ENCODE data around the gene TRRAP. TPM values are rescaled to one million over a fixed set of nuclear protein-coding genes. Genes with fewer than 3 reads are reported as not detected.

TRRAP gene
- total RNA-seq, 1 experiment from 2014 or later, result 55.8 TPM

DNA sequence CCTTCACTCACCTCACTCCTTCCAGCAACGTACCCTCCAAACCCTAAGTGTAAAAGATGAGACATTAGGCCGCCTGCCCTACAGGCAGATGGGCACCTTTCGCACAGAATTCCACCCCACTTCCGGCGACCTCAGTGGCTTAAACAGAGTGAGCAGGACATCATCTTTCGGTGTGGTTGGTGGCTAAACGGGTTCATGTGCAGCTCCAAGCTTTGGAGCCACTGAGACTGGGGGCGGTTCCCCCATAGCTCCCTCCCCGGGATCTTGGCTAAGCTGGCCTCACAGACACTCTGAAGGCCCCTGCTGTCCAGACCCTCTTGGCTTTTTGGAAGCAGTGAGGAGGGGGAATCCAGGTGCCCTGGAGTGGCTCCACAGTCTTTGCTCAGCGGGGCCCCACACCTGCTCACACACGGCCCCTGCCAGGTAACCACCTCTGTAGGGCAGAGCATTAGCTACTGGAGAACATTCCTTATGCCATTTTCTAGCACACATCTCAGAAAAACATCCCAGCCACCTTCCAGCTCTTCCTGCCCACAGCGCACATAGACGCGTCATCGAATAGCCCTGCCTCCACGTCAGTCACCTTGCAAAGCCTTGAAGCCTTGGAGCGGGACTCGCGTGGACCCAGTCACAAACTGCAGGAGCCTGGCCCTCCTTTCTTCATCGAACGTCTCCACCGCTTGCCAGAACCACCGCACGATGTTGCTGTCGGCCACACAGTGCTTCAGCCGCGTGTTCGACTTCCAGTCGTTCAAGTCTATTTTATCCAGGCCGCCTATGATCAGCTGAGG, 156.8 kb downstream of the TRRAP start:
- no TSS peak for BruUV-seq (replicated peaks)
- POLR2A ChIA-PET (ENCODE audit: unreplicated experiment), result no interaction called here

DNA sequence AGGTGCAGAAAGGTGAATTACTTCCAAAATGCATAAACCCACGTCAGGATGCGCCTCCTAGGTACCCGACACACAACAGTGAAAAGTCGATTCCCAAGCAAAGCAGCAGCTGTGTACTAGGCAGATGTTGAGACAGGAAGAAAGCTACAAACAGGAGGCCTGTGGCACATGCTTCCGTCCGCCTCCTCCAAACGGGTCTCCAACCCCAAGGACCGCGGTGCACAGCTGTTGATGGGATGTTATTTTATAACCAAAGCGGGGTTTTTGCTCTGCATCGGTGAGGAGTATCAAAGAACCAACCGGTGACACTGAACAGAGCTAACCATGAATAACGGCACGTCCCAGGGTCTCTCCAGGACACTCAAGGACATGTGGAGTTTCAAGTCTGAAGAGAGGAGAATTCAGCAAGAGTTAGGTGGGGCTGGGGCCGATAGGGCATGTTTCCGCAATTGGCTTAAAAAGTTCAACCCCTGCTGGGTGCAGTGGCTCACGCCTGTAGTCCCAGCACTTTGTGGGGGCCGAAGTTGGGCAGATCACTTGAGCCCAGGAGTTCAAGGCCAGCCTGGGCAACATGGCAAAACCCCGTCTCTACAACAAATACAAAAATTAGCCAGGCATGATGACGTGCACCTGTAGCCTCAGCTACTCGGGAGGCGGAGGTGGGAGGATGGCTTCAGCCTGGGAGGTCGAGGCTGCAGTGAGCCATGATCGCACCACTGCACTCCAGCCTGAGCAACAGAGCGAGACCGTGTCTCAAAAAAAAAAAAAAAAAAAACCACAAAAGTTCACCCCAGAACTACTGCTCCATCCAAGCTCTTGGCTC, 157.6 kb downstream of the TRRAP start:
- H3K79me2 ChIP-seq (ENCODE audit: low read depth), result no peaks in the 10 kb centered on the region
- H3K4me3 ChIP-seq, result no peak overlapping the region
- no peak for DNase-seq
- TF ChIP-seq, protein P1, sequence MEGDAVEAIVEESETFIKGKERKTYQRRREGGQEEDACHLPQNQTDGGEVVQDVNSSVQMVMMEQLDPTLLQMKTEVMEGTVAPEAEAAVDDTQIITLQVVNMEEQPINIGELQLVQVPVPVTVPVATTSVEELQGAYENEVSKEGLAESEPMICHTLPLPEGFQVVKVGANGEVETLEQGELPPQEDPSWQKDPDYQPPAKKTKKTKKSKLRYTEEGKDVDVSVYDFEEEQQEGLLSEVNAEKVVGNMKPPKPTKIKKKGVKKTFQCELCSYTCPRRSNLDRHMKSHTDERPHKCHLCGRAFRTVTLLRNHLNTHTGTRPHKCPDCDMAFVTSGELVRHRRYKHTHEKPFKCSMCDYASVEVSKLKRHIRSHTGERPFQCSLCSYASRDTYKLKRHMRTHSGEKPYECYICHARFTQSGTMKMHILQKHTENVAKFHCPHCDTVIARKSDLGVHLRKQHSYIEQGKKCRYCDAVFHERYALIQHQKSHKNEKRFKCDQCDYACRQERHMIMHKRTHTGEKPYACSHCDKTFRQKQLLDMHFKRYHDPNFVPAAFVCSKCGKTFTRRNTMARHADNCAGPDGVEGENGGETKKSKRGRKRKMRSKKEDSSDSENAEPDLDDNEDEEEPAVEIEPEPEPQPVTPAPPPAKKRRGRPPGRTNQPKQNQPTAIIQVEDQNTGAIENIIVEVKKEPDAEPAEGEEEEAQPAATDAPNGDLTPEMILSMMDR (conservative IDR thresholded peaks at IDR 0.05), result no peak
- no peak for TF ChIP-seq EZH2 (IDR thresholded peaks at IDR 0.05; ENCODE audit: low read depth)
- no peak overlapping the region for H3K27ac ChIP-seq
- intact Hi-C loops (cut with micrococcal nuclease; ENCODE audit: unreplicated experiment), result no loop called here
- H3K4me2 ChIP-seq, result no peak overlapping the region
- POLR2A ChIA-PET (ENCODE audit: unreplicated experiment), result no interaction called here
- H3K9me2 ChIP-seq (ENCODE audit: insufficient read depth), result no peaks in the 10 kb centered on the region
- CTCF ChIA-PET, result interaction anchor here (0.6 to 0.7 kb wide), 2 partner anchors 263 to 367 kb away, joined by 5 to 11 read pairs; no protein-coding TSS in a partner anchor
- peaks cover 72% of the 10 kb centered on the region for H3K36me3 ChIP-seq (ENCODE audit: low read depth)
- no peaks in the 10 kb centered on the region for H3K9me3 ChIP-seq (ENCODE audit: insufficient read depth, low read depth)
- H3K27me3 ChIP-seq (ENCODE audit: insufficient read depth, low read depth), result no peaks in the 10 kb centered on the region
- H4K20me1 ChIP-seq (ENCODE audit: insufficient read depth), result peaks cover 15% of the 10 kb centered on the region
- no peaks in the 10 kb centered on the region for H3K4me1 ChIP-seq (replicated peaks; ENCODE audit: insufficient read depth)
- BruUV-seq (replicated peaks), result no TSS peak
- H3F3A ChIP-seq (ENCODE audit: insufficient read depth, low read depth), result peaks cover 39% of the 10 kb centered on the region; the same call in 1 of the 2 replicates
- no peak overlapping the region for H2AFZ ChIP-seq

More for the DNA sequence above, 156.8 kb downstream of the TRRAP start:
- Histone ChIP-seq H3K4me3 (no peak overlapping the region), H2AFZ (no peak overlapping the region), H3K4me1 (replicated peaks; ENCODE audit: insufficient read depth) (no peaks in the 10 kb centered on the region), H3K36me3 (ENCODE audit: low read depth) (peaks cover 70% of the 10 kb centered on the region), H3K27me3 (ENCODE audit: insufficient read depth, low read depth) (no peaks in the 10 kb centered on the region), H3K79me2 (ENCODE audit: low read depth) (no peaks in the 10 kb centered on the region), H4K20me1 (ENCODE audit: insufficient read depth) (peaks cover 11% of the 10 kb centered on the region), H3K9me3 (ENCODE audit: insufficient read depth, low read depth) (no peaks in the 10 kb centered on the region), H3F3A (ENCODE audit: insufficient read depth, low read depth) (peaks cover 36% of the 10 kb centered on the region; the same call in 1 of the 2 replicates), H3K9me2 (ENCODE audit: insufficient read depth) (no peaks in the 10 kb centered on the region), H3K27ac (no peak overlapping the region), H3K4me2 (no peak overlapping the region)
- CTCF ChIA-PET, result no interaction called here
- intact Hi-C loops (cut with micrococcal nuclease; ENCODE audit: unreplicated experiment), result no loop called here
- no peak for TF ChIP-seq EZH2 (IDR thresholded peaks at IDR 0.05; ENCODE audit: low read depth)
- TF ChIP-seq, protein P1 (conservative IDR thresholded peaks at IDR 0.05), result no peak
- no peak for DNase-seq

DNA sequence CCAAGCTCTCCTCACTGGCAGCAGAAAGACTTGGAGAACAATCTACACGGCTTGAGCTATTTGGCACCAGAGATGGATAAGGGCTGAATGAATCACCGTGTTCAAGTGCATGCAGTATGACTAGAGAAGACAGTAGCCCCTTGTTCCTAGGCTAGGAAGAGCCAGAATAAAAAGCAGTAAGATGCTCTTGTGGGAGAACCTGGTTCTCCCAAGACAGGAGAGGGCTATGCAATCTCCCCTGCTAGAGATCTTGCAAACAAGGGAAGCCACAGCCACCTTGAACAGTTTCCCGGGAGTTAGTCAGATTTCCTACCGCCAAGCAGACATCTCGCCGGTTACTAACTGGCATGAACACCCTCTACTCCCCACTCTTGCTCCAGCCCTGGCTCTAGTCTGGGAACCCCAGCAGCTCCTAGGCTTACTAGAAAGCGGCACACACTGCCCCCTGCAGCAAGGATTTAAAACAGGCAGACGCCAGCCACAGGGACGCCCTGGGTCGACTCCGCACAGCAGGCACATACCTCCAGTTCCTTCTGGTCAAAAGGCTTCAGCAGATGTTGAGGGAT, 158.3 kb downstream of the TRRAP start:
- no peak overlapping the region for H3K27ac ChIP-seq
- H3K4me1 ChIP-seq (replicated peaks; ENCODE audit: insufficient read depth), result no peaks in the 10 kb centered on the region
- H3K27me3 ChIP-seq (ENCODE audit: insufficient read depth, low read depth), result no peaks in the 10 kb centered on the region
- no TSS peak for BruUV-seq (replicated peaks)
- H3K36me3 ChIP-seq (ENCODE audit: low read depth), result peaks cover 72% of the 10 kb centered on the region
- no peaks in the 10 kb centered on the region for H3K79me2 ChIP-seq (ENCODE audit: low read depth)
- H3K9me3 ChIP-seq (ENCODE audit: insufficient read depth, low read depth), result no peaks in the 10 kb centered on the region
- CTCF ChIA-PET, result interaction anchor here (0.6 to 0.7 kb wide), 2 partner anchors 262 to 366 kb away, joined by 5 to 11 read pairs; no protein-coding TSS in a partner anchor
- DNase-seq, result no peak
- no peak overlapping the region for H3K4me3 ChIP-seq
- intact Hi-C loops (cut with micrococcal nuclease; ENCODE audit: unreplicated experiment), result no loop called here
- no peaks in the 10 kb centered on the region for H3K9me2 ChIP-seq (ENCODE audit: insufficient read depth)
- no peak overlapping the region for H2AFZ ChIP-seq
- no peak for TF ChIP-seq EZH2 (IDR thresholded peaks at IDR 0.05; ENCODE audit: low read depth)
- TF ChIP-seq, protein P1 (conservative IDR thresholded peaks at IDR 0.05), result peak; percentile 45; the same call in 1 of the 2 replicates
- H3F3A ChIP-seq (ENCODE audit: insufficient read depth, low read depth), result peaks cover 39% of the 10 kb centered on the region; the same call in 1 of the 2 replicates
- no peak overlapping the region for H3K4me2 ChIP-seq
- H4K20me1 ChIP-seq (ENCODE audit: insufficient read depth), result peaks cover 16% of the 10 kb centered on the region
- POLR2A ChIA-PET (ENCODE audit: unreplicated experiment), result interaction anchor here (0.7 kb wide), 1 partner anchor 276 kb away, joined by 3 read pairs; no protein-coding TSS in a partner anchor
